ENCODE measurements around the gene FILIP1. TPM values are rescaled to one million over a fixed set of nuclear protein-coding genes. Genes with fewer than 3 reads are reported as not detected.

Gene FILIP1
- total and polyA plus RNA-seq, 2 of the 8 experiments (the other 6 are each of a cell fraction or from before 2014, with no cell fraction given) = 2.4 to 5.7 TPM

DNA sequence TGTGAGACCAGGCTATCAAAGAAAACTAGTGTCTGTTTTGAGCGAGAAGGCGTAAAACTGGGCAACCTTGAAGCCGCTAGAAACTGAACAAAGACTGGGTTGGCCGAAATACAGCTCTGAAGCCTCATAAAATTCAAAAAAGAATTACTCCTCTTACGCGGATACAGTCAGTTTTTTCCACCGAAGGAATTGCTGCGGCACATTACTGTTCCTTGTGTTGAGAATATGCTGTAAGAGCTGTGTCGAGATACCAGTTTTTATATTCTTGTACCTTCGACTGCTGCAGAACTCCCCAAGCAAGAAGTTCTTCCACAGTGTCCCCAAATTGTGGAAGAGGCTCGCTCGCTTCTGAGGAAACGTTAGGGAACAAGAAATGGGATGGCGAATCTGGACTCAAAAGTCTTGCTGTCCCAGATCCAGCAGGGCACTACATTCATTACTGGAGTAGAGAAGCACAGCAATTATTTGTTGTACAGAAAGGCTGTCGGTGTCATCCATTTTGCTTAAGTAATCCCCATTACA lies 249.5 kb downstream of the FILIP1 start (continued):
- TF ChIP-seq FOSL1 (IDR thresholded peaks at IDR 0.05; ENCODE audit: insufficient read depth, low read depth, low read length) (no peak), SRF (IDR thresholded peaks at IDR 0.05; ENCODE audit: low read depth, low read length) (no peak), CTBP2 (IDR thresholded peaks at IDR 0.05; ENCODE audit: borderline replicate concordance, insufficient read depth, insufficient read length, low read length) (no peak), BACH1 (IDR thresholded peaks at IDR 0.05; ENCODE audit: low read length) (no peak), CBX8 (IDR thresholded peaks at IDR 0.05; ENCODE audit: borderline replicate concordance, low read depth, low read length) (no peak)

Data from H1 (cell line).